ENCODE results near the gene FTCD. TPM values are rescaled to one million over a fixed set of nuclear protein-coding genes. Genes with fewer than 3 reads are reported as not detected.

FTCD gene
- total RNA-seq, 1 donor from 2014 or later = 2.3 TPM

DNA sequence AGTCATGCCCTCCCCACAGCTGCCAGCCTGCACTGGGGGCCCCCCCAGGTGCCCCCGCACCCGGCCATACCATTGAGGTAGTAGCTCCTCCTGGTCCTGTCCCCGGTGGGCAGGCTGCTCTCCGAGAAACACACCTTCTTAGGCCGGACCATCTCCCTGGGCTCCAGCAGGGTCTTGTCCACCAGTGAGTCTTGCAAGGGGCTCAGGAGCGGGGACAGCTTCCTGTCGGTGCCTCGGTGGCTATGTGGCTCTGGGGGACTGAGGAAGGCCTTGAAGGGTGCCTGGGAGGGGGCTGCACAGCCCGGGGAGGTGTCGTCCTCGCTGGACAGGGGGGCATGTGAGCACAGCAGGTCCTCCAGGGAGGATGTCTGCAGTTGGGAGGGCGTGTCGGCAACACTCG lies 12.9 kb upstream of the FTCD start:
- Mint-ChIP-seq H3K27ac (ENCODE audit: unreplicated experiment) (no peak overlapping the region), H3K27me3 (ENCODE audit: unreplicated experiment) (no peaks in the 10 kb centered on the region), H3K36me3 (ENCODE audit: unreplicated experiment) (peaks cover 14% of the 10 kb centered on the region), H3K9me3 (ENCODE audit: unreplicated experiment) (no peaks in the 10 kb centered on the region), H3K4me3 (ENCODE audit: unreplicated experiment) (no peak overlapping the region), H3K4me1 (ENCODE audit: unreplicated experiment) (no peaks in the 10 kb centered on the region)
- TF ChIP-seq, protein P1, sequence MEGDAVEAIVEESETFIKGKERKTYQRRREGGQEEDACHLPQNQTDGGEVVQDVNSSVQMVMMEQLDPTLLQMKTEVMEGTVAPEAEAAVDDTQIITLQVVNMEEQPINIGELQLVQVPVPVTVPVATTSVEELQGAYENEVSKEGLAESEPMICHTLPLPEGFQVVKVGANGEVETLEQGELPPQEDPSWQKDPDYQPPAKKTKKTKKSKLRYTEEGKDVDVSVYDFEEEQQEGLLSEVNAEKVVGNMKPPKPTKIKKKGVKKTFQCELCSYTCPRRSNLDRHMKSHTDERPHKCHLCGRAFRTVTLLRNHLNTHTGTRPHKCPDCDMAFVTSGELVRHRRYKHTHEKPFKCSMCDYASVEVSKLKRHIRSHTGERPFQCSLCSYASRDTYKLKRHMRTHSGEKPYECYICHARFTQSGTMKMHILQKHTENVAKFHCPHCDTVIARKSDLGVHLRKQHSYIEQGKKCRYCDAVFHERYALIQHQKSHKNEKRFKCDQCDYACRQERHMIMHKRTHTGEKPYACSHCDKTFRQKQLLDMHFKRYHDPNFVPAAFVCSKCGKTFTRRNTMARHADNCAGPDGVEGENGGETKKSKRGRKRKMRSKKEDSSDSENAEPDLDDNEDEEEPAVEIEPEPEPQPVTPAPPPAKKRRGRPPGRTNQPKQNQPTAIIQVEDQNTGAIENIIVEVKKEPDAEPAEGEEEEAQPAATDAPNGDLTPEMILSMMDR (IDR thresholded peaks at IDR 0.05) = no peak
- DNase-seq (ENCODE audit: extremely low spot score, unreplicated experiment) = peak; percentile 84

GRCh38 chr21:46165098-46165497 lies 9.7 kb upstream of the FTCD start:
- H3K4me1 Mint-ChIP-seq (ENCODE audit: unreplicated experiment) = no peaks in the 10 kb centered on the region
- H3K27ac Mint-ChIP-seq (ENCODE audit: unreplicated experiment) = no peak overlapping the region
- peaks cover 11% of the 10 kb centered on the region for H3K36me3 Mint-ChIP-seq (ENCODE audit: unreplicated experiment)
- TF ChIP-seq, protein P1 (IDR thresholded peaks at IDR 0.05) = no peak
- DNase-seq (ENCODE audit: extremely low spot score, unreplicated experiment) = no peak
- H3K27me3 Mint-ChIP-seq (ENCODE audit: unreplicated experiment) = no peaks in the 10 kb centered on the region
- no peaks in the 10 kb centered on the region for H3K9me3 Mint-ChIP-seq (ENCODE audit: unreplicated experiment)
- H3K4me3 Mint-ChIP-seq (ENCODE audit: unreplicated experiment) = no peak overlapping the region

DNA sequence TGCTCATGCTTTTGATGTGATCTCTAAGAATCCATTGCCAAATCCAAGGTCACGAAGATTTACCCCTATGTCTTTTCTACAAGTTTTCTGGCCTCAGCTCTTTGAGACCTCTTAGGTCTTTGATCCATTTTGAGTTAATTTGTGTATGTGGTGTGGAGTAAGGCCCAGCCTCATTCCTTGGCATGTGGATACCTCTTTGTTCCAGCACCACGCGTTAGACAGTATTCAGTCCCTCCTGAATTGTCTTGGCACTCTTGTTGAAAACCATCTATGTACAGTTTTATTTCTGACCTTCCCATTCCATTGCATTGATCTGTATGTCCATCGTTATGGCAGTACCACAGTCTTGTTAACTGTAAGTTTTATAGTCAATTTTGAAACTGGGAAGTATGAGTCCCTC lies 8.0 kb upstream of the FTCD start:
- no peak for DNase-seq (ENCODE audit: extremely low spot score, unreplicated experiment)
- peaks cover 11% of the 10 kb centered on the region for H3K36me3 Mint-ChIP-seq (ENCODE audit: unreplicated experiment)
- H3K4me1 Mint-ChIP-seq (ENCODE audit: unreplicated experiment) = no peaks in the 10 kb centered on the region
- H3K9me3 Mint-ChIP-seq (ENCODE audit: unreplicated experiment) = no peaks in the 10 kb centered on the region
- H3K27me3 Mint-ChIP-seq (ENCODE audit: unreplicated experiment) = no peaks in the 10 kb centered on the region
- TF ChIP-seq, protein P1 (IDR thresholded peaks at IDR 0.05) = no peak
- no peak overlapping the region for H3K4me3 Mint-ChIP-seq (ENCODE audit: unreplicated experiment)
- no peak overlapping the region for H3K27ac Mint-ChIP-seq (ENCODE audit: unreplicated experiment)

DNA sequence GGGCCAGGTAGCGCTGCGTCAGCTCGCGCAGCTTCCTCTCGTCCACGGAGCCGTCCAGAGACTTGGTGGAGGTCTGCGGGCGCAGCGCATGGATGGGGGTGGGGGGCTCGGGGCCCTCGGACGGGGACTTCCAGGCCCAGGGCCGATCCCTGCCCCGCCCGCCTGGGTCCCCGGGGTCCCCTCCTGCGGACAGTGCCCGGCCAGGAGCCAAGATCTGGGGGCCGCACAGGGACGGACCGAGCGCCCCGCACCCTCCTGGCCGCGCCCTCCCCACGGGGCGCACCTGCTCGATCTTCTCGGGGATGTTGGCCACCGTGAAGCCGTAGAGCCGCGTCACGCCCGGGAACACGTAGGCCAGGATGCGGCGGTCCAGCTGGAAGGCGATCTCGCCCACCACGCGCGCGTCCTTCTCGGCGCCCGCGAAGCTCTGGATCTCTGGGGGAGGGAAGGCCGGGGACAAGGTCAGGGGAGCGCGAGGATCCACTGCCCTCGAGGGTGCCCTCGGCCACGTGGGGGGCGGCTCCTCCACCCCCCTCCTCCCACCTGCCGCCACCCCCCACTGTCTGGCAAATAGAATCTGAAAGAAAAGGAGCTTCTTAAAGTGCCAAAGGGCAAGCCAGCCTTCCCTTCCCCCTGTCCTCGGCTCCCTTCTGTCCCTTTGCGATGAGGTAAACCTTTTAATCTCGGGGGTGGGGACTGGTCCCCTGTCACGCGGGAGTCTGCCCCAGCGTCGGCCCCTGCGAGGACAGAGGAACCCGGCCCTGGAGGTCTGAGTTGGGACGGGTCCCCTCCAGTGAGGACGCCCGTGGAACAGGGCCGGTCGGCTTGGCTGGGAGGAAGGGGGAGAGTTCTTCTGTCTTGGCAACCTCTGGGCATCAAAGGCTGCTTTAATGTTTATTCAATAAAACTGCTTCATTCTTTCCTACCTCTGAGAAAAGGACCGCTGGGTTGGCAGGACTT lies 6.5 kb upstream of the FTCD start:
- peak; percentile 83 for DNase-seq (ENCODE audit: extremely low spot score, unreplicated experiment)
- Mint-ChIP-seq H3K36me3 (ENCODE audit: unreplicated experiment) (peaks cover 8% of the 10 kb centered on the region), H3K27ac (ENCODE audit: unreplicated experiment) (no peak overlapping the region), H3K4me1 (ENCODE audit: unreplicated experiment) (no peaks in the 10 kb centered on the region), H3K27me3 (ENCODE audit: unreplicated experiment) (no peaks in the 10 kb centered on the region), H3K4me3 (ENCODE audit: unreplicated experiment) (no peak overlapping the region), H3K9me3 (ENCODE audit: unreplicated experiment) (no peaks in the 10 kb centered on the region)
- TF ChIP-seq, protein P1 (IDR thresholded peaks at IDR 0.05) = no peak

DNA sequence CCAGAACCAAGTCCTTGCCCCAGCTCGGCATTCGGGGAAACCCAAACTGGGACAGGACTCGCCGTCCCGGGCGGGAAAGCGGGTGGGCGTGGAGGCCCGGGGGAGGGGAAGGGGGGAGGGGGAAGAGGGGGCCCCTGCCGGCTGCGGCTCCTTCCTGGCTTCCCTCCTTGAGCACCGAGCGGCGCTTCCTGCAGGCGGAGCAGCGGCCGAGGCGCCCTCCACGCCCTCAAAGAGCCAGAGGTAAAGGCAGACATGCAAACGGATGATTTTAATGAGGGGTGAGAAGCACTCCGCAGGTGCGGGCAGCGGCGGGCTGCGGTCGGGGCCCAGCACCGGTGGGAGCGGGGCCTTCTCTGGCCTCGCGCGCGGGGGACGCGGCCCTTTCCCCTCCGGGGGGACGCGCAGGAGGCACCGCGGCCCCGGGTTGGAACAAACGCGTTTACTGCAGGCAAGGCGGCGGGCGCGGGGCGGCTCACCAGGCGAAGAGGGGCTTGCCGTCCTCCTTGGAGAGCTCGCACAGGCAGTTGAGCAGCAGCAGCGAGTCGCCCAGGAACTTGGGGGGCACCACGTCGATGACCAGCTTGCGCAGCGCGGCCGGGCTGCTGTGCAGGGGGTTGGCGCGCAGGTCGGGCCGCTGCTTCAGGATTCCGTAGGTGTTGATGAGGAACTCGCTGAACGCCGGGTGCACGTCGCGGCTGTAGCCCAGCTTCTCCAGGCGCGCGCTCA lies 5.7 kb upstream of the FTCD start:
- no peak overlapping the region for H3K27ac Mint-ChIP-seq (ENCODE audit: unreplicated experiment)
- no peaks in the 10 kb centered on the region for H3K9me3 Mint-ChIP-seq (ENCODE audit: unreplicated experiment)
- H3K4me1 Mint-ChIP-seq (ENCODE audit: unreplicated experiment) = no peaks in the 10 kb centered on the region
- DNase-seq (ENCODE audit: extremely low spot score, unreplicated experiment) = peak; percentile 83
- no peaks in the 10 kb centered on the region for H3K27me3 Mint-ChIP-seq (ENCODE audit: unreplicated experiment)
- H3K36me3 Mint-ChIP-seq (ENCODE audit: unreplicated experiment) = peaks cover 8% of the 10 kb centered on the region
- TF ChIP-seq, protein P1 (IDR thresholded peaks at IDR 0.05) = no peak
- no peak overlapping the region for H3K4me3 Mint-ChIP-seq (ENCODE audit: unreplicated experiment)

All from osteocyte (in vitro differentiated cells).